SK-N-MC (cell line): ENCODE results near the gene ARHGEF26.

Experiments used
- EZH2 ChIP-seq: fragments of 200-600 bp; sonication (generic); IDR thresholded peaks from one replicate; pipeline ENCODE4 v1.6.1; 2017; ENCODE audit warnings: antibody characterized with exemption
- POLR2AphosphoS5 ChIP-seq: IDR thresholded peaks from 2 replicates; pipeline ENCODE4 v1.6.1; 2012; ENCODE audit warnings: mild to moderate bottlenecking, low read depth, low read length, borderline replicate concordance

GRCh38 chr3:154132777-154133375 is 11.7 kb downstream of the ARHGEF26 start:
- TF ChIP-seq EZH2: no peak
- no peak for TF ChIP-seq POLR2AphosphoS5
